ENCODE data around the gene GCK.

Gene GCK

GRCh38 chr7:44189286-44189992, at the start of gene GCK:
Gene GCK, minus strand, starts transcription at chr7:44189439. Its CDS starts 486 bp downstream, at chr7:44188953.
- DNase-seq: peak; percentile 49

- DNase-seq: no peak
Observed at GRCh38 chr7:44238116-44238695, 49.0 kb upstream of the GCK start.

- no peak for DNase-seq
Observed at GRCh38 chr7:44237696-44238095, 48.5 kb upstream of the GCK start.

DNA sequence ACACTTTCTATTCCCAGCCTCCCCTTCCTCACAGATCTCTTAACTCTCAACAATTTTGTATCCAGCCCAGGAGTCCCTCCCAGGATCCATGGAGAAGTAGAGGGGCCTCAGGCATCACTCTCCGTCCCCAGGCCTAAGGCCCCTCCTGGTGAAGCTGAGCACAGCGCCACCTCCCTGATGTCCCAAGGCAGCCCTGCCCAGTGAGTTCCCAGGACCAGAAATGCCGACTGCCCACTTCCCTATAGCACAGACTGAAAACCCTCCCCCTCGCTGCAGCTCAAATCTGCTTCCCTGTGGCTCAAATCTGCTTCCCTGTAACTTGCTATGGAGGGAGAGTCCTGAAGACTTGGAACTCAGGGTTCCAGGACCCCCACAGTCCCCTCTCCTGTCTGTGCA, 47.1 kb upstream of the GCK start:
- no peak for DNase-seq

DNA sequence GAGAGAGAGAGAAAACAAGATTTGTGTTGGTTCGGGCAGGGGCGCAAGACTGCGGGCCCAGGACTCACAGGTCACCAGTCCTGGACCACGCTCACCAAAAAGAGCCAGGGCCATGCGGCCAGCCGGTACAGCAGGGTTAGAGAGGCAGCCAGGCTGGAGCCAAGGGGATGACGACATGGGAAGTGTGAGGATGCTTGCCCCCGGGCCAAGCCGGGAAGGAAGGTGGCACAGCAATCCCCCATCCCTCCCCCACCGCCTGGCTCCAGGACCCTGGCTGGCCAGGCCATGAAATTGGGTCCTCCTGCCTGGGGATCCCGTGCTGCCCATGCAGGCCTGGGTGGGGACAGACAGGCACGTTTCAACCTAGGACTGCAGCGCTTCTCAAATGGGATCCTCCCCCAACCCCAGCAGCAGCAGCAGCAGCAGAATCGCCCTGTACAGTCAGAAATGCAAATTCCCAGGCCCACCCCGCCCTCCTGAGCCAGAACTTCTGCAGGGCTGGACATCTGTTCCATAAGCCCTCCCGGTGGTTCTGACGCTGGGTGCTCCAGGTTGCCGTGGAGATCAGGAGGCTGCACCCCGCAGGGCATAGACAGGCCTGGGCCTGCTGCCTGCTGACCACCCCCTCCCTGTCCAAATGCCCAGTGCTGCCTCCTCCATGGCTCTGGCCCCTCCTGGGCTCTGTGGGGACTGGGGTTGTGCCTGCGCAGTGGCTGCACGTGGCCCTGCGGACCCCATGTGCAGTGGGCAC, 46.5 kb upstream of the GCK start:
- no peak for DNase-seq

DNA sequence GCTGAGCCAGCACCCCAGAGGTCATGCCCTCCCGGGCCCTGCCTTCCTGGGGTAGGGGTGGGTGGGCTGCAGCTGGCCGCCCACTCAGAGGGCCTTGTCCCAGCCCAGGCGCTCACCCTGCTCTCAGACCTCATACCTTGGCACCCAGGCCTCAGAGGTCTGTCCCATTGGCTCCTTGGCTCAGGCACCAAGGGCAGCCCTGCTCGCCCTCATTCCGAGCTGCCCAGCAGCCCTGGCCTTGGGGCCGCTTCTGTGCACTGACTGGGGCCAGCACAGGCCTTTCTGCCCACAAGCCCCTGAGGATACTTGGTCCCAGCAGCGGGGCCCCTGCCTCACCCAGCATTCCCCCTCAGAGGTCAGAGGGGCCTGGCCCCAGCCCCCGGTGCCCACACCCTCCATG, 45.8 kb upstream of the GCK start:
- no peak for DNase-seq

GRCh38 chr7:44232901-44233715, 43.9 kb upstream of the GCK start:
- no peak for DNase-seq

GRCh38 chr7:44232396-44232795, 43.2 kb upstream of the GCK start:
- DNase-seq: no peak

DNA sequence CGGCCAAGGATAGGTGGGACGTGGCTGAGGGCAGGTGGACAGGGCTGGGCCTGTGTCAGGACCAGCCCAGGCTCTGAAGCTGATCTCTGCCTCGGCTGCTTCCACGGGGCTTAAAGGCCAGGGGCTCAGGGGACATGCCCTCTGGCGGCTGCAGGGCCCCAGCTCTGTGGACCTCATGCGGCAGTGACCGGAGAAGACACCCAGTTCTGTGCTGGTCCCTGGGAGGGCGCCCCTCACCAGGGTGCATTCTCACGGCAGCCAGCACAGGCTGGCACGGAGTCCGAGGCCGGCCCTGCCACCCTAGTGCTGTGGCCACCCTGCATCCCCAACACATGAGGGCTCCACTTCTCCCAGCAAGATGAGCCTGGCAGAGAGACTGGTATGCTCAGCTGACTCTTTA, 41.8 kb upstream of the GCK start:
- DNase-seq: no peak

- no peak for DNase-seq
Observed at GRCh38 chr7:44230286-44230685, 41.0 kb upstream of the GCK start.

DNA sequence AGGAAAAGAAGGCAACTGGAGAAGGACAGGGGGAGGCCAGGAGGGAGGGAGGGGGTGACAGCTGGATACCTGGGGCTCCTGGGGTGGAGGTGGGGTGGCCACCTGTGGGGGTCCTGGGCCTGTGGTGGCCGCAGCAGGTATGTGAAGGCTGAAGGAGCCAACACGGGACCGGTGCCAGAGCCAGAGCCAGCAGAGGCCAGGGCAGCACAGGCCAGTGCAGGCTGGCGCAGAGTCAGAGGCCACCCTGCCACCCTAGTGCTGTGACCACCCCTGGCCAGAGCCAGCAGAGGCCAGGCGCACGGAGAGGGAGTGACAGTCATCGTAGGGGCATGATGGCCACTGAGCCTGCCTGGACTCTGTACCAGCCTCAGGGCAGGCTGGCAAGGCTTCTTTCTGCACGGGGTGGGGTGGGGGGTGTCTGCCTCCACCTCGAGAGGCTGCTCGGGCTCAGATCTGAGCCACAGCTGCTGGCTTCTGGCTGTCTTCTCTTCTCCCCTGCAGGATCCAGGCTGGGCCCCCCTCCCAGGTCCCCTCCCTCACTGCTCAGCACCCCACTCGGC, 40.4 kb upstream of the GCK start:
- no peak for DNase-seq

- DNase-seq: no peak
Observed at GRCh38 chr7:44228571-44229350, 39.5 kb upstream of the GCK start.

GRCh38 chr7:44227911-44228310, 38.7 kb upstream of the GCK start:
- DNase-seq: no peak

GRCh38 chr7:44226396-44226753, 37.1 kb upstream of the GCK start:
- DNase-seq: no peak

DNA sequence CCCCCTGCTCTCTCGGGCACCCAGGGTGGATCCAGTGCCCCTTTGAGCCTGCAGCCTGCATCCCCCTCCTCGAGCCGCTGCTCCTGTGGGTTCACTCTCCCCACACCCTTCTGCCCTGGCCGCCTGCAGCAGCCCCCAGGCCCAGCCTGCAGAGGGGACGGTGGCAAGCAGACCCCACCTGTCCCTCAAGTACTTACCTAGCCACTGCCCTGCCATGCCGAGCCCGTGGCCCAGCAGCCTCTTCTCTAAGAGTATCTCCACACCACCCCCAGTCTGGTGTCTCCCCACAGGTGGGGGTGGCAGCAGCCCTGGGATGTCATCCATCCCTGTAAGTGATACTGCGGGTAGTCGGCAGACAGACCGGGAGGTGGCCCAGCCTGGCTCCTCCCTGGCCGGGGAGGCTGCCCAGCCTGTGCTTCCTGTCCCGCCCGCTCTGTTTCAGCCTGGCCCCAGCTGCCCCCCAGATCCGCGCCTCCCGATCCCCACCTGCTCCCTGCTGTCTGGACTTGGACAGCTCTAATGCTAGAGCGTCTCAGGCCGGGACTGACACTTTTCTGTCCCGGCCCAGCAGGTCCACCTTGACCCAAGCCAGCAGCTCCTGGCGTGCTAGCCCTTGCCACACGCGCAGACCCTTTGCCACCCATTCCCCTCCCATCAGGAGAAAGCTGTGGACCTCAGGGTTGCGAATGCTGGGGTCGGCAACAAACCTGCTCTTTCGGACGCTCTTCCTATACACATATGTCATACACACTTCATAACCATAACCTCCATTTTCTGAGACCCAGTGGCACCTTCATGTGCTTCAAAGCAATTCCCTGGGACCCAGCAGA, 36.5 kb upstream of the GCK start:
- no peak for DNase-seq

DNA sequence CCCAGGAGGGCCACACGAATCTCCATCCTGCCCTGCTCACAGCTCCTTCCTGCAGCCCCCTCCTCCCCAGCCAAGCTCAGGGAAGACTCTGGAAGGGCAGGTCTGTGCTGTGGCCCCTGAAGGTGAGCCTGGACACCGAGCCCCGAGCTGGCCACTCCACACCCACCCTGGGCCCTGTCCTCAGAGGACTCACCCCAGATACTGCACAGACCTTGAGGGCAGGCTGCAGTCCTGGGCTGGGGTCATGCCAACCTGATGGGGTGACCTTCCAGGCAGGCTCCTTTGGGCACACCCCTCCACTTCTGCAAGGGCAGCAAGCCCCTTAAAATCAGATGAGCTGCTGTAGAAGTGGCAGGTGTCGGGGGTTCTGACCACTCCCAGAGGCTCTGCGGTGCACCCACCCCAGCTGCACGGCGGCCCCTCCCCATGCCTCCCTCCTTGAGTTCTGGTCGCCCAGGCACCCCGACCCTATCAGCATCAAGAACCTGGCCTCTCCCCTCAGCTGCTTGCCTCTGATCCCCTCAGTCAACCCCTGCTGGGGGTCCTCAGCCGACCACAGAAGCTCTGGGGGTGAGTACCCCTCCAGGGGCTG, 35.8 kb upstream of the GCK start:
- DNase-seq: no peak

- DNase-seq: peak; percentile 11
Observed at GRCh38 chr7:44224080-44224973, 35.1 kb upstream of the GCK start.

- DNase-seq: peak; percentile 38
Observed at GRCh38 chr7:44223362-44224079, 34.3 kb upstream of the GCK start.

DNA sequence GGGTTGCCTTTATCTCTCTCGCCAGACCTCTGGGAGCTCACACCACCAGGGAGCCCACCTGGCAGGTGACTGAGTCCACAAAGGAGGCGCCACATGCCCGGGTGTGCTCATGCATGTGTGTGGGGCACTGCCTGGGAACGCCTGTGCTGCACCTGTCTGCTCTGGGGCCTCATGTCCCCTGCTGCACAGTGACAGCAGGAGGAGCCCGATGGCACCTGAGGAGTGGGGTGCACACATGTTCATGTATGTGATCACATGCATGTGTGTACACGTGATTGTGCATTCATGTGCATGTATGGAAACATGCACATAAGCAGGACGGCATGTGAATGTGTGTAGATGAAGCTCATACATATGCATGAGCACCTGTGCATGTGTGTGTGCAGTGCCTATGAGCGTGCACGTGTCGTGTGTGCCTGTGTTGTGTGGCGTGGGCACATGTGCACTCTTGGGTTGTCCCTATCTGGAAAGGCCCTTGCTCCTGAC, 33.6 kb upstream of the GCK start:
- no peak for DNase-seq
